Neural cell (in vitro differentiated cells): ENCODE measurements around the gene WDR33. TPM values are rescaled to one million over a fixed set of nuclear protein-coding genes. Genes with fewer than 3 reads are reported as not detected.

Source experiments
- H2AFZ ChIP-seq: fragments of 200-600, 300-800 bp; sonication (generic), shearing (Covaris generic); 2 replicates; pipeline ENCODE4 v1.6.0; 2014; ENCODE audit warnings: low read depth, mild to moderate bottlenecking, antibody characterized with exemption, low read length, moderate library complexity
- H3F3A ChIP-seq: fragments of 200-600 bp; shearing (Covaris generic); 2 replicates; pipeline ENCODE4 v1.6.1; 2016; ENCODE audit warnings: mild to moderate bottlenecking, moderate library complexity, mixed read lengths, antibody characterized with exemption, low read length; ENCODE audit not compliant: insufficient read depth, poor library complexity, severe bottlenecking
- H3K27ac ChIP-seq: fragments of 200-600, 300-800 bp; sonication (generic), shearing (Covaris generic); 2 replicates; pipeline ENCODE4 v1.5.1; 2014; ENCODE audit warnings: mild to moderate bottlenecking, low read length, moderate library complexity
- H3K27me3 ChIP-seq: fragments of 300-800, 200-600 bp; sonication (generic), shearing (Covaris generic); 2 replicates; pipeline ENCODE4 v1.6.0; 2014; ENCODE audit warnings: mild to moderate bottlenecking, low read depth, low read length, moderate library complexity; ENCODE audit not compliant: insufficient read depth
- H3K36me3 ChIP-seq: fragments of 300-800, 200-600 bp; sonication (generic), shearing (Covaris generic); 2 replicates; pipeline ENCODE4 v1.5.1; 2014; ENCODE audit warnings: mild to moderate bottlenecking, antibody characterized with exemption, low read length, moderate library complexity; ENCODE audit not compliant: insufficient read depth
- H3K4me2 ChIP-seq: fragments of 300-800, 200-600 bp; sonication (generic), shearing (Covaris generic); 2 replicates; pipeline ENCODE4 v1.6.0; 2014; ENCODE audit warnings: mild to moderate bottlenecking, low read length
- H3K4me3 ChIP-seq: fragments of 300-800, 200-600 bp; sonication (generic), shearing (Covaris generic); 2 replicates; pipeline ENCODE4 v1.5.1; 2014; ENCODE audit warnings: mild to moderate bottlenecking, low read length, moderate library complexity
- H3K79me2 ChIP-seq: fragments of 200-600 bp; shearing (Covaris generic); replicated peaks from 2 replicates; pipeline ENCODE4 v1.6.0; 2014; ENCODE audit warnings: mild to moderate bottlenecking, low read length, moderate library complexity; ENCODE audit not compliant: insufficient read depth
- H3K9ac ChIP-seq: fragments of 300-800, 200-600 bp; sonication (generic), shearing (Covaris generic); 2 replicates; pipeline ENCODE4 v1.6.1; 2016; ENCODE audit warnings: mild to moderate bottlenecking, low read length, mixed read lengths
- H3K9me2 ChIP-seq: fragments of 200-600 bp; shearing (Covaris generic); 2 replicates; pipeline ENCODE4 v1.6.1; 2016; ENCODE audit warnings: mild to moderate bottlenecking, low read length, mixed read lengths; ENCODE audit not compliant: insufficient read depth
- H3K9me3 ChIP-seq: fragments of 200-600, 300-800 bp; sonication (generic), shearing (Covaris generic); 2 replicates; pipeline ENCODE4 v1.6.1; 2016; ENCODE audit warnings: mild to moderate bottlenecking, mixed run types, low read length, moderate library complexity, mixed read lengths
- H4K20me1 ChIP-seq: fragments of 200-600 bp; shearing (Covaris generic); 2 replicates; pipeline ENCODE4 v1.6.1; 2016; ENCODE audit warnings: mild to moderate bottlenecking, mixed run types; ENCODE audit not compliant: insufficient read depth
- CTCF ChIP-seq: fragments of 450-650 bp; IDR thresholded peaks from 2 replicates; pipeline ENCODE4 v1.5.1; 2014; ENCODE audit warnings: antibody characterized with exemption, mild to moderate bottlenecking, moderate library complexity; ENCODE audit not compliant: poor library complexity, severe bottlenecking
- EP300 ChIP-seq: fragments of 450-650 bp; conservative IDR thresholded peaks from 2 replicates; pipeline ENCODE4 v1.6.1; 2014; ENCODE audit warnings: antibody characterized with exemption, mild to moderate bottlenecking, moderate library complexity; ENCODE audit not compliant: poor library complexity, severe bottlenecking
- EZH2 ChIP-seq: fragments of 200-600, 300-800 bp; shearing (Covaris generic), sonication (generic); IDR thresholded peaks from 2 replicates; pipeline ENCODE4 v1.6.1; 2014; ENCODE audit warnings: antibody characterized with exemption, low read length, borderline replicate concordance, mild to moderate bottlenecking; ENCODE audit not compliant: insufficient read depth, poor library complexity, severe bottlenecking
- MXI1 ChIP-seq: fragments of 450-650 bp; conservative IDR thresholded peaks from 2 replicates; pipeline ENCODE4 v1.6.1; 2014; ENCODE audit warnings: antibody characterized with exemption, mild to moderate bottlenecking; ENCODE audit not compliant: poor library complexity, severe bottlenecking
- POLR2AphosphoS5 ChIP-seq: IDR thresholded peaks from 2 replicates; pipeline ENCODE4 v1.6.1; 2012
- RAD21 ChIP-seq: fragments of 450-650 bp; conservative IDR thresholded peaks from 2 replicates; pipeline ENCODE4 v1.6.1; 2014; ENCODE audit warnings: antibody characterized with exemption, mild to moderate bottlenecking, moderate library complexity
- REST ChIP-seq: IDR thresholded peaks from 2 replicates; pipeline ENCODE4 v1.6.1; 2012; ENCODE audit warnings: borderline replicate concordance
- SMC3 ChIP-seq: fragments of 450-650 bp; conservative IDR thresholded peaks from 2 replicates; pipeline ENCODE4 v1.6.1; 2014; ENCODE audit warnings: antibody characterized with exemption, mild to moderate bottlenecking, moderate library complexity; ENCODE audit not compliant: poor library complexity
- TAF1 ChIP-seq: IDR thresholded peaks from 2 replicates; pipeline ENCODE4 v1.6.1; 2012; ENCODE audit warnings: low read depth
- polyA plus RNA-seq: library from polyadenylated mRNA; depleted of rRNA; stranded (reverse); fragments of >200 nt; gene quantifications from 2 replicates; pipeline ENCODE4 v1.2.3, GENCODE V29; 2014

WDR33 gene
- polyA plus RNA-seq, 1 donor from 2014 or later = 58.7 TPM

- H4K20me1 ChIP-seq = no peaks in the 10 kb centered on the region
- no peak overlapping the region for H3K9ac ChIP-seq
- TF ChIP-seq RAD21 = no peak
- no peak for TF ChIP-seq TAF1
- no peak for TF ChIP-seq POLR2AphosphoS5
- TF ChIP-seq CTCF = no peak
- no peak for TF ChIP-seq REST
- TF ChIP-seq EZH2 = no peak
- no peak for TF ChIP-seq EP300
- TF ChIP-seq MXI1 = no peak
- no peak for TF ChIP-seq SMC3
- H3K9me3 ChIP-seq = no peaks in the 10 kb centered on the region
- no peak overlapping the region for H3K27ac ChIP-seq
- H3K79me2 ChIP-seq = no peaks in the 10 kb centered on the region
- H3F3A ChIP-seq = no peaks in the 10 kb centered on the region
- no peak overlapping the region for H3K4me2 ChIP-seq
- peaks cover 30% of the 10 kb centered on the region for H3K27me3 ChIP-seq
- no peaks in the 10 kb centered on the region for H3K36me3 ChIP-seq
- H3K4me3 ChIP-seq = no peak overlapping the region
- no peak overlapping the region for H2AFZ ChIP-seq
- H3K9me2 ChIP-seq = no peaks in the 10 kb centered on the region
Measured at GRCh38 chr2:127678531-127678930, 132.4 kb downstream of the WDR33 start.

GRCh38 chr2:127676906-127677305 lies 134.1 kb downstream of the WDR33 start:
- Histone ChIP-seq H3K27ac (no peak overlapping the region), H3K36me3 (no peaks in the 10 kb centered on the region), H3K4me2 (no peak overlapping the region), H3K4me3 (no peak overlapping the region), H3K79me2 (no peaks in the 10 kb centered on the region), H3K9ac (no peak overlapping the region), H2AFZ (no peak overlapping the region), H3K9me3 (no peaks in the 10 kb centered on the region), H3K27me3 (peaks cover 31% of the 10 kb centered on the region), H4K20me1 (no peaks in the 10 kb centered on the region), H3K9me2 (no peaks in the 10 kb centered on the region), H3F3A (no peaks in the 10 kb centered on the region)
- TF ChIP-seq CTCF = no peak
- no peak for TF ChIP-seq EZH2
- no peak for TF ChIP-seq RAD21
- no peak for TF ChIP-seq REST
- TF ChIP-seq POLR2AphosphoS5 = no peak
- no peak for TF ChIP-seq SMC3
- TF ChIP-seq TAF1 = no peak
- no peak for TF ChIP-seq MXI1
- TF ChIP-seq EP300 = no peak
